HG03558 (cell line): Measurements from ENCODE around the gene RBM42.
"Not testable (repeated sequence)": the region's sequence is repeated elsewhere in the genome, so short reads cannot be mapped to it uniquely, and the experiment has no call there.

Source experiments
- ATAC-seq: cut with Tn5 transposase; IDR thresholded peaks from one replicate; pipeline ENCODE4 v1.9.1; 2021; ENCODE audit warnings: moderate number of reproducible peaks; ENCODE audit not compliant: unreplicated experiment; ENCODE audit errors: extremely low read depth

RBM42 gene

DNA sequence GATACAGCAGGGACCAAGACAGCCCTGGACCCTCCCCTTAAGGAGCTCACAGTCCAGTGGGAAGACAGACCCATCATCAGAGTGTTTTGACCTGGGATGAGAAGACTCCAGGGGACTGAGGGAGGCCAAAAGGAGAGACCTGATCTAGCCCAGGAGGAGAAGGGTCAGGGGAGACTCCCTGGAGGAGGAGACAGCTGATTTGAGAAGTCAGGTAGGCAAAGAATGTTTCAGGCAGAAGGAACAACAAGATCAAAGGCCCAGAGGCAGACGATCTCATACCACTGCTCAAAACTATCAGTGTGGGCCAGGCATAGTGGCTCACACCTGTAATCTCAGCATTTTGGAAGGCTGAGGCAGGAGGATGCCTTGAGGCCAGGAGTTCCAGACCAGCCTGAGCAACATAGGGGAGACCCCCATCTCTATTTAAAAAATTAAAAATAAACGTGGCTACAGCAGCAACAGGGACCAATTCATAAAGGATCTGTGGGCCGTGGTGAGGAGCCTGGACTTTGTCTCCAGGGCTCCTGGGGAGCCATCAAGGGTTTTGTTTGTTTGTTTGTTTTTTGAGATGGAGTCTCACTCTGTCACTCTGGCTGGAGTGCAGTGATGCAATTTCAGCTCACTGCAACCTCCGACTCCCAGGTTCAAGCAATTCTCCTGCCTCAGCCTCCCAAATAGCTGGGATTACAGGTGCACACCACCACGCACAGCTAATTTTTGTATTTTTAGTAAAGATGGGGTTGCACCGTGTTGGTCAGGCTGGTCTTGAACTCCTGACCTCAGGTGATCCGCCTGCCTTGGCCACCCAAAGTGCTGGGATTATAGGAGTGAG lies 17.1 kb downstream of the RBM42 start:
- ATAC-seq: no peak

DNA sequence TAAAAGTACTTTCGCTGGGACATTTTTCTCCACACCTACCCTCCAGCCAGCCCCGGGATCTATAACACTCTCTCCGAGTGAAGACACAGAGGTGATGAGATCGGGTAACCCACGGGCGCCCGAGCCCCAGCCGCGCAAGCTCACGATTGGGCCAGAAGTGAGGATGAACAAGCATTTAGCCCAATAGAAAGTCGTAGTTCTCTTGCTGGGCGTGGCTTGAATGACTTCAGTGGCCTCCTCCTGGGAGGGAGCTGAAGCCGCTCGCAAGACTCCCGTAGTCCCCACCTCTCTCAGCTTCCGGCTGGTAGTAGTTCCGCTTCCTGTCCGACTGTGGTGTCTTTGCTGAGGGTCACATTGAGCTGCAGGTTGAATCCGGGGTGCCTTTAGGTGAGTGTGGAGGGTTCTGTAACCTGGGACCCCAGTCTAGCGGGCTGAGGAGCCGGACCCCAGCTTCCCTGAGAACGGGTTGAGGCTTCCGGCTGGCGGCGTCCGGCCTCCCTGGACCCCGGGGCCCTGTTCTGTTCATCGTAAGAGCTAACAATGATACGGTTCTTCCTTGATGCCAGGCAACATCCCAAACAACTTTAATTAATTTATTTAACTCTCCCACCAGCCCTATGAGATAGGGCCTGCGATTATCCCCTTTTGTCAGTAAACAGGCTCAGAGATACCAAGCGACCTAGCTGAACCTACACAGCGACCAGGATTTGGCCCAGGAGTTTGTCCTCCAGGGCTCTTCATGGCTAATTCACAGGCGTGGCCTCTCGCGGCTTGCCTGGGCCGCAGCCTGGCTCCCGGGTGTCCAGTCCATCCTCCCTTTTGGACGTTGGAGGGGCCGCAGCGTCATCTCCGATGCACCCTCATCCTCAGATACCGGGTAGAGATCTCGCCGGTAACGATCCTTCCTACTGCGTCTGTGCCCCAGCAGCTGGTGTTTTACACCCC lies 19.5 kb downstream of the RBM42 start, which contains the start of gene COX6B1:
Gene COX6B1 (plus strand): TSS at position 307 of the 945 bp plus-strand sequence. CDS start 2,921 bp downstream, outside the sequence.
- peak; percentile 45 for ATAC-seq

DNA sequence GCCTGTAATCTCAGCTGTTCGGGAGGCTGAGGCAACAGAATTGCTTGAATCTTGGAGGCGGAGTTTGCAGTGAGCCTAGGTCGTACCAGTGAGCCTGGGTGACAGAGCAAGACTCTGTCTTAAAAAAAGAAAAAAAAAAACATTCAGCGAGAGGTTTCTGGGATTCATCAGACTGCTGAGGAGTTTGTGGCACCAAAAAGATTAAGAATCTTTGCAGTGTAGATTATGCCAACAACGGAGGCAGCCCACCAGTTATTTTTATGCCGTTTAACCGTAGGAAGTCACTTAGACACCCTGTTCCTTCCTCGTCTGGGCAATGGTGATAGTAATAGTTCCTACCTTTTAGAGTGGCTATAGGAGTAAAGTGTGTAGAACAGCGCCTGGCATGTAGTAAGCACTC lies 21.7 kb downstream of the RBM42 start:
- no peak for ATAC-seq

DNA sequence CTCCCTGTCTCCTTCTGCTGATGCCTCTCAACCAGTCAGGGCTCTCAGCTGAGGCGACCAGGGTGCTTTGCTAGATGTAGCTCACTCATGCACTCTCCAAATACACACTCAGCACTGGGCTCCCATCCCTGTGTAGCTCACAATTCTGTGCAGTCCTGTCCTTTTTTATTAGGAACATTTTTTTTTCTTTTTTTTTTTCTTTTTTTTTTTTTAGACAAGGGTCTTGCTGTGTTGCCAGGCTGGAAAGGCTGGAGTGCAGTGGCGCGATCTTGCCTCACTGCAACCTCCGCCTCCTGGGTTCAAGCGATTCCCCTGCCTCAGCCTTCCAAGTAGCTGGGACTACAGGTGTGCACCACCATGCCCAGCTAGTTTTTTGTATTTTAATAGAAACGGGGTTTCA lies 26.0 kb downstream of the RBM42 start:
- not testable (repeated sequence) for ATAC-seq

DNA sequence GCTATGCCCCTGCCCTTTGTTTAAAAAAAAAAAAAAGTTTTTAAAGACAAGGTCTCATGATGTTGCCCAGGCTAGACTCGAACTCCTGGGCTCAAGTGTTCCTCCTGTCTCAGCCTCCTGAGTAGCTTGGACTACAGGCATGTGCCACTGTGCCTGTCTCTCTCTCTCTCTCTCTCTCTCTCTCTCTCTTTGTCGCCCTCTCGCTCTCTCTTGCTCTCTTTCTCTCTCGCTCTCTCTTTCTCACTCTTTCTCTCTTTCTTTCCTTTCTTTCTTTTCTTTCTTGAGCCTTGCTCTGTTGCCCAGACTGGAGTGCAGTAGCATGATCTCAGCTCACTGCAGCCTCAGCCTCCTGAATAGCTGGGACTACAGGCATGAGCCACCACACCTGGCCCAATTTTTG lies 26.8 kb downstream of the RBM42 start:
- no peak for ATAC-seq

DNA sequence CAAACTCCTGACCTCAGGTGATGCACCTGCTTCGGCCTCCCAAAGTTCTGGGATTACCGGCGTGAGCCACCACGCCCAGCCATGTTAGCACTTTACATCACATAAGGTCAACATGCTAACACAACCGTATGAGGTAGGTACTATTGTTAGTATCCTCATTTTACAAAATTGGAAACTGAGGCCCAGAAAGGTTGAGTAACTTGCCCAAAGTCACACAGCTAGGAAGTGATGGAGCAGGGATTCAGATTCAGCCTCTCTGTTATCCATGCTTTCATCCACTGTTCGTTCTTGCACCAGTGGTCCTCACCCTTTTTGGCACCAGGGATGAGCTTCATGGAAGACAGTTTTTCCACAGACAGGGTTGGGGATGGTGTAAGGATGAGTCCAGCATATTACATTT lies 27.9 kb downstream of the RBM42 start:
- ATAC-seq: no peak

DNA sequence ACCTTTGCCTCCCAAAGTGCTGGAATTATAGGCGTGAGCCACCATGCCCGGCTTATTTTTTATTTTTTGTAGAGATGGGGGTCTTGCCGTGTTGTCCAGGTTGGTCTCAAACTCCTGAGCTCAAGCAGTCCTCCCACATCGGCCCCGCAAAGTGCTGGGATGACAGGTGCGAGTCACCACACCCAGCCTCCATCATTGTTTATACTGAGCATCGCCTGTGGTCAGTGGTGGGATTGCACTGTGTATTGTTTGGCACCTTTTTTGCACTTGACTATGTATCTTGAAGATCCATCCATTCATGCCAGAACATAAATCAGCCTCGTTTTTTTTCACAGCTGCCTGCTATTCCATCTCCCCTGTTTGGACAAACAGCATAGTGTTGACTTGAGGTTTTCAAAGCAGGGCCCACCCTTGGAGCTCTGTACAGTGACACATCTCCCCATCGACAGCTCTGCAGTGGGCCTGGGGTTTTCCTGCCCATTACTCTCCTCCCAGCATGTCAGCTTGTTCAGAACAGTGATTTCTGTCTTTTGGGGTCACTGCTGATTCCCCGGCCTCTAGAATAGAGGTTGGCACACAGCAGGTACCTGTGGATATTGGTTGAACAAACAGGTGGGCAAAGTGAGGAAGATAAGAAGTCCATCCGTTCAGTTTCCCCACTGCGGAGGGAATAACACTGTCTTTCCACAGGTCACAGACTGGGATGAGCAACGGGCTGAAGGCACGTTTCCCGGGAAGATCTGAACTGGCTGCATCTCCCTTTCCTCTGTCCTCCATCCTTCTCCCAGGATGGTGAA lies 29.3 kb downstream of the RBM42 start:
- ATAC-seq: no peak

DNA sequence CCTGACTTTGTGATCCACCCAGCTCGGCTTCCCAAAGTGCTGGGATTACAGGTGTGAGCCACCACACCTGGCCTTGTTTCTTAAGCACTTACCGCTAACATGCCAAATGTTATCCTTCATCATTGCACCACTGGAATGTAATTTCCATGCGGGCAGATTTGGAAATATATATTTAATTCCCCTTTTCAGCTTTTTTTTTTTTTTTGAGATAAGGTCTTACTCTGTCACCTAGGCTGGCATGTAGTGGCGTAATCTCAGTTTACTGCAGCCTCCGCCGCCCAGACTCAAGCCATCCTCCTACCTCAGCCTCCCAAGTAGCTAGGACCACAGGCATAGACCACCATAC lies 33.1 kb downstream of the RBM42 start:
- no peak for ATAC-seq

DNA sequence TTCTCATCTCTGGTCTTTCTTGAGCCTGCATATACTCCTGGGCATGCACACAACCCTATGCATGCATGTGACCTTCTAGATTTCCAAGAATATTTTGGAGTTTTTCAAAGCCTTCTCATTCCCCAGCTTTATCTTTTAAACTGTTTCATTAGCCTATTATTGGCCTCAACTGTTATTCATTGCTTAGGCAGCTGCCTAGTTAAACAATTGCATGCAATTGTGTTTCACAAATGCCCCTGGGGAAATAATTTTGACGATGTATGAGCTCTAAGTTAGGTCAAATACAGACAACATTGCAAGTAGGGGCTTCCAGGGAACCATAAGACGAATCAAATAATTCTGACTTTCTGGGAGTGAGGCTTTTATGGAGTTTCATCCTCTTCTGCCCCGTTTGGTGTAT lies 35.1 kb downstream of the RBM42 start:
- ATAC-seq: no peak

DNA sequence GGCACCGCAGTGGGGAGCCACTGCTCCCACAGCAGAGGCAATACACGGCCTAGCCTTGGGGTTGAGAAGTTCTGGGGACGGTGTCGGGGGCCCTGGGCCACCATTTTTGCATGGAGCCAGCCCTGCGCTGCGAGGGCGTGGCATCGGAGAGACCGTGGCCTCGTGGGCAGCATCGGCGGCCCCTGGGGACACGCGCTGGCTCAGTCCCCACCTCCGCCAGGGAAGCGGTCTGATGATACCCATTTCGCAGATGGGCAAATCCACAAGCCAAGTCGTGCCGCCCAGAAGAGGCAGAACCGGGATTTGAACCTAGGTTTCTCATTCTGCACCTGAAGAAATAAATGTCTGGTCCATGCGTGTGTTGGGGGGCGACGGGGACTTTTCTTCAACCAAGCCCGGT lies 36.3 kb downstream of the RBM42 start:
- ATAC-seq: no peak

DNA sequence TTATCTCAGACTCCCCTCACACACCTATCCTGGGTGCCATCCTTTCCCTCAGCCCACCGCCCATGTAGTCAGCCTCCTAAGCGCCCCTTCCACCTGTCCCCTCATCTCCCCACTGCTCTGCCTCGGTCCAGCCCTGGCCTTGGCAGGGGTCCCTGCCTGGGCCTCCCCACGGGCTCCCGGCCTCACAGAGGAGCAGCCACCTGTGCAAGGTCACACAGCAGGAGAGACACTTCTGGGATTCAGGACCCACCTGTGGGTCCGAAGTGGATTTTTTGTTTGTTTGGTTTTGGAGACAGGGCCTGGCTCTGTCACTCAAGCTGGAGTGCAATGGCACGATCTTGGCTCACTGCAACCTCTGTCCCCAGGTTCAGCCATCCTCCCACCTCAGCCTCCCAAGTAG lies 36.8 kb downstream of the RBM42 start:
- no peak for ATAC-seq

DNA sequence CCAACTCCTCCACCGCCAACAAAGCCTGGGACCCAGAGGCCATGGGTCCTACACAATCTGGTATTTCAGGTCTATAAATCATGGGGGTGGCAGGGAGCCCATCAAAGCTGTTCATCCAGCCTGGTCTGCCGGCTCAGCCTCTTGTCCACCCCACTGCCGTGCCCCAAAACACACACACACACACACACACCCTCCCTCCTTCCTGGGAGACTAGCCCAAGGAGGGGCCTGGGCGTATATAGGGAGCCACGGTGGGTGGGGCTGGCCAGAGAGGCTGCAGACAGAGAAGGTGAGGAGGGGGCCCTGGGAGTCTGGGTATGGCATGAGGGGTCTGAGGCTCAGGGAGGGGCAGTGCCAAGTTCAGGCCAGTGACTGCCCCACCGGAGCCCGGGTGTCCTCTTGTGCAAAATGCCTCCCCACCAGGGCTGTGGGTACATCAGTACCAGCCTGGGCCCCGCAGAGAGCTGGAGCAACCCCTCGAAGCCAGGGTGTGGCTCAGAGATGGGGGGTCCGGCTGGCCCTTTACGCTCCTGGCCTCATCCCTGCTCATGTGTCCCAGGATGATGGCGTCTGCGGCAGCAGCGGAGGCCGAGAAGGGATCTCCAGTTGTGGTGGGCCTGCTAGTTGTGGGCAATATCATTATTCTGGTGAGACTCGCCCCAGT lies 37.5 kb downstream of the RBM42 start, which contains the start of gene UPK1A:
Gene UPK1A (plus strand): TSS at position 267 of the 663 bp plus-strand sequence. CDS start 296 bp downstream, at position 563.
- no peak for ATAC-seq

DNA sequence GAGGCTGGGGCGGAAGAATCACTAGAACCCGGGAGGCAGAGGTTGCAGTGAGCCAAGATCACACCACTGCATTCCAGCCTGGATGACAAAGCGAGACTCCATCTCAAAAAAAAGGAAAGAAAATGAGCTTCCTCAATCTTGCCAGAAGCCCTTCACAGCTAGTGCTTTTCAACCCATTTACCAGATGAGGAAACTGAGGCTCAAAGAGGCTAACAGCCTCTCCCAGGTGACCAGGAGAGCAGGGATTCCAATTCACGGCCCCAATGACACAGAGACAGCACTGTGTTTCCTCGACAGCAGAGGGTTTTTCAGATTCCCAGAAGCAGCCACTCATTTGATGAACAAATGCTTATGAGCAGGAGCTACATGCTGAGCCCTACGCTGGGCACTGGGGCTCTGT lies 40.7 kb downstream of the RBM42 start:
- no peak for ATAC-seq

DNA sequence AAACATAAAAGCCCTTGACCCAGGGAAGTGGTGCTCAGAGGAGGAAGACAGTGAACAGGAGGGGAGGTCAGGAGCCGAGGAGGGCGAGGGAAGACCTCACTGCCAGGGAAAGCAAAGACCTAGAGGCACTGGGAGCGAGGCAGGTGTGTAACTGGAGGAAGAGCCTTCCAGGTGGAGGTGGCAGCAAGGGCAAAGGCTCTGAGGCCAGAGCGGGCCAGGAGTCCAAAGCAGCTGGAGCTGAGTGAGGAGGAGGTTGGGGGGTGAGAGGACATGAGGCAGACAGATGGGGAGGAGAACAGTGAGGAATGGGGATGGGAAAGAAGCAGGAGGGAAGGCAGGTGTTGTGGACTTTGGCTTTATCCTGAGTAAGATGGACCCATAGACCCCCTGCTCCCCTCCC lies 41.1 kb downstream of the RBM42 start:
- no peak for ATAC-seq

DNA sequence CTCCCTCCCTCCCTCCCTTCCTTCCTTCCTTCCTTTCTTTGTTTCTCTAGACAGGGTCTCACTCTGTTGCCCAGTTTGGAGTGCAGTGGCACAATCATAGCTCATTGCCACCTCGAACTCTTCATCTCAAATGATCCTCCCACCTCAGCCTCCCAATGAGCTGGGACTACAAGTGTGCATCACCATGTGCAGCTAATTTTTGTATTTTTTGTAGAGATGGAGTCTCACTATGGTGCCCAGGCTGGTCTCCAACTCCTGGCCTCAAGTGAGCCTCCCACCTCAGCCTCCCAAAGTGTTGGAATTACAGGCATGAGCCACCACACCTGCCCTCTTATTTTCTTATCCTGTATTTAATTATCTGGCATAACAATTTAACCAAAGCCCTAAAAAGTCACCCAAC lies 41.9 kb downstream of the RBM42 start:
- no peak for ATAC-seq

DNA sequence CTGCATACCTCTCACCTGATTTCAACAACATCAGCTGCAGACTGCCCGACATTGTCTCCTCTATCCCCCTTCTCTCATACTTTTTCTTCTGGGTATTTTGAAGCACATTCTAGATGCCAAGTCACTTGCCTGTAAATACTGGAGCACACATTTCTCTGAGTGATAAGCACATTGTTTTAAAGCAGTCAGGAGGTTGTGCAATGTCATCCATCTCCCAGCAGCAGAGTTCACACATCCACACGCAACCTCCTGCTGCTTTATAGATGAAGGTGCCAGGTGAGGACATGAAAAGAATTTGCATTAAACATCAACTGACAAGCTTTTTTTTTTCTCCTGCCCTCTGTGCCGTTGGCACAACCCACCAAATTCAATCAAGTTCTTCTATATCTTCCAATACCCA lies 43.0 kb downstream of the RBM42 start:
- no peak for ATAC-seq

DNA sequence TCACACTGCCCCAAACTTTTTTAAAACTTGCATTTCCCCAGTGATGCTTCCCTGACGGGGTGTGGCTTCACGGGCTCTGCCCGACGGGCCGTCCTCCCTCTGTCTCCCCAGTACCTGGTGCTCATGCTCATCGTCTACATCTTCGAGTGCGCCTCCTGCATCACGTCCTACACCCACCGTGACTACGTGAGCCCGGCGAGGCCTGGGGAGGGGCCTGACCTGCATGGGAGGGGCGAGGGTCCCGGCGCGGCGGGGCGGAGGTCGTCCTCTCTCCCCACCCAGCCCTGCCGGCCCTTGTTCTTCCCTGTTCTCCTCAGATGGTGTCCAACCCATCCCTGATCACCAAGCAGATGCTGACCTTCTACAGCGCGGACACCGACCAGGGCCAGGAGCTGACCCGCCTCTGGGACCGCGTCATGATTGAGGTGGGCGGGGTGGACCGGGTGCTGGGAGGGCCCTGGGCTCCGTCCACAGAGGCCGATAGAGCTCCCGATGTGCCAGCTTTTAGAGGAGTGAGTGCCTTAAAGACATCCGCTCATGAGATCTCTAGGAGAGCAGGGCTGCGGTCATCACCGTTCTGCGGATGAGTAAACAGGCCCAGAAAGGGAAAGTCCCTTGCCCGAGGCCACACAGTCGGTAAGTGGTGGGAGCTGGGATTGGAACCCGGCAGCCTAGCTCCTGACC lies 44.4 kb downstream of the RBM42 start:
- ATAC-seq: no peak

DNA sequence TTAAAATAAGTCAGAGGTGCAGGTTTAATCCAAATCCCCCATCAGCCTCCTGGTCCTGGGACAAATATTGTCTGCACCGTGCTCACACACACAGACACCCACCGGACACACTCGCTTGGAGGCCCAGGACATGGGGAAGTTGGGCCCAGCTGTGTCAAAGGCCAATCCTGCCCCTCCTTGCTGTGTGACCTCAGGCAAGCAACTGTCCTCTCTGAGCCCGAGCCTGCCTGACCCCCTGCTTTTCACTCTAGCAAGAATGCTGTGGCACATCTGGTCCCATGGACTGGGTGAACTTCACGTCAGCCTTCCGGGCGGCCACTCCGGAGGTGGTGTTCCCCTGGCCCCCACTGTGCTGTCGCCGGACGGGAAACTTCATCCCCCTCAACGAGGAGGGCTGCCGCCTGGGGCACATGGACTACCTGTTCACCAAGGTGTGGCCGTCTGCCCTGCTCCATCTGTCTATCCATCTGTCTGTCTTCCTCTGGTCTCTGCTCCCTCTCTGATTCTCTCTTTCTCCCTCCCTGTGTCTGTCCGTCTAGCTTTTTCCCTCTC lies 46.8 kb downstream of the RBM42 start:
- ATAC-seq: no peak
